ENCODE measurements around the gene HM13.

Gene HM13

GRCh38 chr20:31596831-31597480, 82.7 kb downstream of the HM13 start:
- no peaks in the 10 kb centered on the region for H3K27me3 ChIP-seq (ENCODE audit: insufficient read depth, poor library complexity, severe bottlenecking)
- TF ChIP-seq GABPA (IDR thresholded peaks at IDR 0.05; ENCODE audit: low read depth) (no peak), REST (IDR thresholded peaks at IDR 0.05; ENCODE audit: insufficient replicate concordance, low read depth) (no peak), POLR2AphosphoS5 (IDR thresholded peaks at IDR 0.05; ENCODE audit: low read depth) (no peak), SPI1 (IDR thresholded peaks at IDR 0.05; ENCODE audit: borderline replicate concordance, low read depth) (no peak)
- TF ChIP-seq, protein P1, sequence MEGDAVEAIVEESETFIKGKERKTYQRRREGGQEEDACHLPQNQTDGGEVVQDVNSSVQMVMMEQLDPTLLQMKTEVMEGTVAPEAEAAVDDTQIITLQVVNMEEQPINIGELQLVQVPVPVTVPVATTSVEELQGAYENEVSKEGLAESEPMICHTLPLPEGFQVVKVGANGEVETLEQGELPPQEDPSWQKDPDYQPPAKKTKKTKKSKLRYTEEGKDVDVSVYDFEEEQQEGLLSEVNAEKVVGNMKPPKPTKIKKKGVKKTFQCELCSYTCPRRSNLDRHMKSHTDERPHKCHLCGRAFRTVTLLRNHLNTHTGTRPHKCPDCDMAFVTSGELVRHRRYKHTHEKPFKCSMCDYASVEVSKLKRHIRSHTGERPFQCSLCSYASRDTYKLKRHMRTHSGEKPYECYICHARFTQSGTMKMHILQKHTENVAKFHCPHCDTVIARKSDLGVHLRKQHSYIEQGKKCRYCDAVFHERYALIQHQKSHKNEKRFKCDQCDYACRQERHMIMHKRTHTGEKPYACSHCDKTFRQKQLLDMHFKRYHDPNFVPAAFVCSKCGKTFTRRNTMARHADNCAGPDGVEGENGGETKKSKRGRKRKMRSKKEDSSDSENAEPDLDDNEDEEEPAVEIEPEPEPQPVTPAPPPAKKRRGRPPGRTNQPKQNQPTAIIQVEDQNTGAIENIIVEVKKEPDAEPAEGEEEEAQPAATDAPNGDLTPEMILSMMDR (IDR thresholded peaks at IDR 0.05; ENCODE audit: insufficient read depth, low read length): no peak
- H3K27ac ChIP-seq (replicated peaks): no peak overlapping the region
- no peak overlapping the region for H3K4me3 ChIP-seq (replicated peaks; ENCODE audit: insufficient read depth, low read length)
- no peak for DNase-seq (ENCODE audit: low read depth in 1 of 2, low spot score in 1 of 2)

DNA sequence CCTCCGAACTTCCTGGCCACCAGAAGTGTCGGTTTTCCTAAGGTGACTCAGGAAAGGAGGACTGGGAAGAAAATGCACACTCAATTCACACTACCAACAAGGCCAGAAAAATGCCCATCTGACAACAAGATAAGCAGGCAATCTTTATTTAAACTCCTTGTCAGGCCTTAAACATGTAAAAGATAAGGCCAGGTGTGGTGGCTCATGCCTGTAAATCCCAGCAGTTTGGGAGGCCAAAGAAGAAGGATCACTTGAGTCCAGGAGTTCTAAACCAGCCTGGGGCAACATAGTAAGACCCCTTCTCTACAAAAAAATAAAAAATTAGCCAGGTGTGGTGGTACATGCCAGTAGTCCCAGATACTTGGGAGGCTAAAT, 83.2 kb downstream of the HM13 start:
- Histone ChIP-seq H3K4me3 (replicated peaks; ENCODE audit: insufficient read depth, low read length) (no peak overlapping the region), H3K27me3 (ENCODE audit: insufficient read depth, poor library complexity, severe bottlenecking) (no peaks in the 10 kb centered on the region), H3K27ac (replicated peaks) (no peak overlapping the region)
- TF ChIP-seq REST (IDR thresholded peaks at IDR 0.05; ENCODE audit: insufficient replicate concordance, low read depth): no peak
- TF ChIP-seq POLR2AphosphoS5 (IDR thresholded peaks at IDR 0.05; ENCODE audit: low read depth): no peak
- no peak for TF ChIP-seq GABPA (IDR thresholded peaks at IDR 0.05; ENCODE audit: low read depth)
- no peak for TF ChIP-seq SPI1 (IDR thresholded peaks at IDR 0.05; ENCODE audit: borderline replicate concordance, low read depth)
- TF ChIP-seq, protein P1 (IDR thresholded peaks at IDR 0.05; ENCODE audit: insufficient read depth, low read length): no peak
- DNase-seq (ENCODE audit: low read depth in 1 of 2, low spot score in 1 of 2): no peak

- Histone ChIP-seq H3K27me3 (ENCODE audit: insufficient read depth, poor library complexity, severe bottlenecking) (peaks cover 4% of the 10 kb centered on the region), H3K27ac (replicated peaks) (no peak overlapping the region), H3K4me3 (replicated peaks; ENCODE audit: insufficient read depth, low read length) (no peak overlapping the region)
- TF ChIP-seq, protein P1 (IDR thresholded peaks at IDR 0.05; ENCODE audit: insufficient read depth, low read length): no peak
- TF ChIP-seq GABPA (IDR thresholded peaks at IDR 0.05; ENCODE audit: low read depth) (no peak), SPI1 (IDR thresholded peaks at IDR 0.05; ENCODE audit: borderline replicate concordance, low read depth) (no peak), REST (IDR thresholded peaks at IDR 0.05; ENCODE audit: insufficient replicate concordance, low read depth) (no peak), POLR2AphosphoS5 (IDR thresholded peaks at IDR 0.05; ENCODE audit: low read depth) (no peak)
- no peak for DNase-seq (ENCODE audit: low read depth in 1 of 2, low spot score in 1 of 2)
These were observed 88.2 kb downstream of the HM13 start for GRCh38 chr20:31602431-31602778.

All from HL-60 (cell line).